ENCODE results near the gene TRIM71.

DNA sequence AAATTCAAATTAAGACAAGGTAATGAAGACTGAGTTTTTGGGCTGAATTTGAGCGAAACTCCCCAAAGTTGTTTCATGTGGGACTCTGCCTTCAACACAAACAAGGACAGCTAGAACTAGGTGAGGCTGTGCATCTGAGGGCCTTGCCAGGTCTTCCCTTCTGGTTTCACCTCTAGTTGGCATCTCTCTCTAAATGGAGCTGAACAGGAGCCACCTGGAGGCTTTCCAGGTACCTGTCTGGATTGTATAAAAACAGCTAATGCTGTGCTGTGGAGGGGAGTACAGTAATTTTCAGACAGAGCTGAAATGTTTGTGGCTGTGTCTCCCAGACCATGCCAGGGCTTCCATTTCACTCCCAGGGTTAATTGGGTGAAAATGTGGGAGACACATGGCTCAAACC lies 27.1 kb downstream of the TRIM71 start:
- no peak for TF ChIP-seq POLR2AphosphoS5 (IDR thresholded peaks at IDR 0.05; ENCODE audit: low read depth, low read length)
- TF ChIP-seq POLR2A (IDR thresholded peaks at IDR 0.05; ENCODE audit: low read depth, low read length), result no peak
